Skin of body (tissue), 2 donors: ENCODE results near the gene KRTAP13-4. TPM values are rescaled to one million over a fixed set of nuclear protein-coding genes. Genes with fewer than 3 reads are reported as not detected.

Source experiments
- DNase-seq: peaks from one replicate; lab custom pipeline; 2025; lab: John Stamatoyannopoulos, UW
- total RNA-seq: library from RNA; depleted of rRNA; stranded (reverse); fragments of >200 nt; gene quantifications from one replicate; pipeline ENCODE4 v1.2.3, GENCODE V29; 2014

KRTAP13-4 gene, protein sequence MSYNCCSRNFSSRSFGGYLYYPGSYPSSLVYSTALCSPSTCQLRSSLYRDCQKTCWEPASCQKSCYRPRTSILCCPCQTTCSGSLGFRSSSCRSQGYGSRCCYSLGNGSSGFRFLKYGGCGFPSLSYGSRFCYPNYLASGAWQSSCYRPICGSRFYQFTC
- not detected for total RNA-seq

DNA sequence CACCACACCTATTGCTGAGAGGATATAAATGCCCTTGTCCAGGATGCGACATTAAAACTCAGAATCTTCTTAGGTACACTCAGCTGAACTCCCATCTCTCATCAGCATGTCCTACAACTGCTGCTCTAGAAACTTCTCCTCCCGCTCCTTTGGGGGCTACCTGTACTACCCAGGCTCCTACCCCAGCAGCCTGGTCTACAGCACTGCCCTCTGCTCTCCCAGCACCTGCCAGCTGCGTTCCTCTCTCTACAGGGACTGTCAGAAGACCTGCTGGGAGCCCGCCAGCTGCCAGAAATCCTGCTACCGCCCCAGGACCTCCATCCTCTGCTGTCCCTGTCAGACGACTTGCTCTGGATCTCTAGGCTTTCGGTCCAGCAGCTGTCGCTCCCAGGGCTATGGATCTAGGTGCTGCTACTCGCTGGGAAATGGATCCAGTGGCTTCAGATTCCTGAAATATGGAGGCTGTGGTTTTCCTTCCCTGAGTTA is at the start of gene KRTAP13-4:
Gene KRTAP13-4, plus strand, starts transcription at position 51 of the 486 bp plus-strand sequence. Its CDS starts 56 bp downstream, at position 107.
- no peak for DNase-seq

DNA sequence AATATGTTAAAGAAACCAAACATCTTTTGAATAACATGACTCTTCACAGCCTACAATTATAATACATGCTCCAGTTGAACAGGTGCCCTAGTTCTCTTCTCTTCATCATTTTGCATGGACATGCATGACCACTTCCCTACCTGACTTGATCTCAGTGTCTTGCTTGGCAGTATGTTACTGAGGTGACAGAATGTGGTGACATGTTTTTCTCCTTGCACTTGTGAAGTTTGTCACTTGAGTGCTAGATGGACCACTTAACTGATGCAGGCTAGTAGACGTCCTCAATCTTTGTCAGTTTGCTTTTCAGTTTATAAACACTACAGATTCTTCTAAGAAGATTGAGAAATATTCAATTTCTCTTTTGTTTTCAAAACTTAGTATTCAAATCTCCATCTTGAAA is 47.8 kb upstream of the KRTAP13-4 start:
- DNase-seq: no peak

DNA sequence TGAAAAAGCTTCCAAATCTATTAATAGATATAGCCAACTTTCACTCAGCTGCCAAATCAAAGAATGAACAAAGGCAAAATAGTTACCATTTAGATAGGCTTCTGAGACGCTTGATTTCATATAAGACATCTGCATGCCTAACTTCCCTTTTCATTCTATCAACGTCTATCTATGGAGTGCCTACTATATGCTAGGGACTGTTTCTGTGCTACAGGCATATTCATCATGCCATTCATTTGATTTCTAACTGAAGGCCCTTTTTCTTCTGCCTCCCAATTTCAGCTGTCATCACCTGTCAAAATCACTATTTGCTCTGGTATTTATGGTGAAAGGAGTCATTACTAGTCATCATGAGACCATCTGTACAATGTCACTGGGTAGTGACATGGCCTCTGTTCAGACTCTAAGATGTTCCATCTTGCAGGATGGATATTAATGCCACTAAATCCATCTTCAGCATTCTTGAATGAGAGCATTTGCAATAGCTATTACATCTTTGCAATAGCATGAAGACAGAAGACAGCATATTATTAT is 38.5 kb upstream of the KRTAP13-4 start:
- DNase-seq: no peak

DNA sequence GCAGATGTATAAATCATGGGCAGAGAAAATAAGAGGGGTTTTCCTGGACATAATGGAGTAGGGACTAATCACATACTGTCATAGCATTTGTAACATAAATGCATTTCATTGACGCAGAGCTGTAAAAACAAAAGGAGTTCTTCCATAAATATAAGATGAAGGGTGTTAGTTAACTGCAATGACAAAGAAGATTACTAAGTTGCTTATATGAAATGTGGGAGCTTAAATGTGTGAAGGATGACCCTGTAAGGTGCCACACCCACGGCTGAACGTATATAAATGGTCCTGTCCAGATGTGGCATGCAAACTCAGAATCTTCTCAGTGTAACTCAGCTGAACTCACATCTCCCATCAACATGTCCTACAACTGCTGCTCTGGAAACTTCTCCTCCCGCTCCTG is 34.3 kb upstream of the KRTAP13-4 start, which contains the start of gene KRTAP13-1:
Gene KRTAP13-1, plus strand, starts transcription at position 301 of the 400 bp plus-strand sequence. Its CDS starts 56 bp downstream, at position 357.
- DNase-seq: no peak

DNA sequence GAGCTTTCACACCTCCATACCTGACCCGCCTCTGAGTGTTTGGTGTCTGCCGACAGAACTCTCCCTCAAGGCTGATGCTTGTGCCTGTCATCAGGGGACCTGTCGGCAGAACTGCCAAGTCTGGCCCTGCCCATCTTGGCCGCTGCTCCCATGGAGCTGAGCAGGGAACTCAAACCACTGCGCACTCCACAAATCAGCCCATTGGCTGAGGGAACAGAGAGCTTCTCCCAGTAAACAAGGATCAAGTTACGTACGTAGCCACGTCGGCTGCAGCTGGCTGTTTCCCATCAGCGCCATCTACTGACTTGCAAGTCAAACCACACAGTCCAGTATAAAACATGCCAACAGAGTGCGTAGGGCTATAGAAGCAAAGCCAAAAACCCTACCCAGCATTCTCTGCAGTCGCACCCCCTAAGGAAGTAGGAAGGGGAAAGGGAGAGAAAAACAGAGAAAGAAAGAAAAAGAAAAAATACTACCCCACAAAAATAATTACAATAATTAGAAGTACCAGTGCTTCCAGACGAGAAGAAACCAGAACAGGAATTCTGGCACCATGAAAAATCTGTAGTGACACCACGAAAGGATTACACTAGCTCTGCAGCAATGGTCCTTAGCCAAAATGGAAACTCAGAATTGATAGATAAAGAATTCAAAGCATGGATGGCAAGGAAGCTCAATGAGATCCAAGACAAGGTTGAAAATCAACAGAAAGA is 21.1 kb upstream of the KRTAP13-4 start:
- no peak for DNase-seq

DNA sequence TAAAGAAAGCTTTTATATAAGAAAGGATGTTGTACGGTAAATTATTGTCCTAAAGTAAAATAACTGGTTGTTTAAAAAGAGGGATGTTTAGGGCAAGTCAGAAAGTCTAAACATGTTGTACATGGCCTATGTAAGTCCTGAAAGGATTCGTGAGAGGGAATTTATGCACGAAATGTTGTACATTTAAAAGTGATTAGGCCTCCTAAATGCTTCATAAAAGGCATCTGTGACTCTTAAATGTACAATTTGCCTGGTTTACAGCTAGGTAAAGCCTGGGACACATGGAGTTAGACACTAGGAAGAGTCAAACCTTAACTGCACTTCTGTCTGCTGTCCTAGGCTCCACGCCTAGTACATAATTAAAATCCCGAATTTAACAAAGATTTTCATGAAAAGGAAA is 14.0 kb upstream of the KRTAP13-4 start:
- DNase-seq: no peak

DNA sequence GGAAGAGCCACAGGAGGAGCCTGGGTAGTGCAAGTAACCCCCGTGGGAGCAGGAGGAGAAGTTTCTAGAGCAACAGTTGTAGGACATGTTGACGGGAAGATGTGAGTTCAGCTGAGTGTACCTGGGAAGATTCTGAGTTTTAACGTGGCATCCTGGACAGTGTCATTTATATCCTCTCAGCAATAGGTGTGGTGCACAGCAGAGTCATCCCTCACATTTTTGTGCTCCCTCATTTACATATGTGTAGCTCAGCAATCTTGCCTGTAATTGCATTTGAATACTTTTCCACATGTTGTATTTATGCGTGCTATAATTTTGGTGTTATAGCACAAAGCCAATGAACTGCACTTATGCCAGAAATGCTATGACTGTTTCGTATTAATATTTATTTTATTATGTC is 4.2 kb upstream of the KRTAP13-4 start, which contains the start of gene KRTAP13-3:
Gene KRTAP13-3, minus strand, starts transcription at position 101 of the 400 bp plus-strand sequence. Its CDS starts 14 bp downstream, at position 87.
- DNase-seq: no peak

DNA sequence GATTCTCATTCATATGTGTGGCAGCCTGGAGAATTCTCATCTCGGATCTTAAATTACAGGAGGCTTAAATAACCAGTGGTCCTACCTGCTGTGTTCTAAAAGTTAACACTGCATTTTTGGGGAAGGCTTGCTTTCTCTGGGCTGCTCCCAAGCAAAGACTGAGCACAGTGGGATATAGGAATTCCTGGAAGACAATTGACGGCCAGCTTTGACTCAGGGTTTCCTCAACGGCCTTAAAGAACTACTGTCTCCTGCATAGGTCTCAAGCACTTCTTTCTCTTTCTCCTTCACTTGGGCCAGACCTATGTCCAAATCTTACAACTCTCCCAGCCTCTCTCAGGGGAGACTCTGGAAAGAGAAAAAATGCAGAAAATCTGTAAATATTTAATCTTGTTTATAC is 3.3 kb upstream of the KRTAP13-4 start:
- no peak for DNase-seq

DNA sequence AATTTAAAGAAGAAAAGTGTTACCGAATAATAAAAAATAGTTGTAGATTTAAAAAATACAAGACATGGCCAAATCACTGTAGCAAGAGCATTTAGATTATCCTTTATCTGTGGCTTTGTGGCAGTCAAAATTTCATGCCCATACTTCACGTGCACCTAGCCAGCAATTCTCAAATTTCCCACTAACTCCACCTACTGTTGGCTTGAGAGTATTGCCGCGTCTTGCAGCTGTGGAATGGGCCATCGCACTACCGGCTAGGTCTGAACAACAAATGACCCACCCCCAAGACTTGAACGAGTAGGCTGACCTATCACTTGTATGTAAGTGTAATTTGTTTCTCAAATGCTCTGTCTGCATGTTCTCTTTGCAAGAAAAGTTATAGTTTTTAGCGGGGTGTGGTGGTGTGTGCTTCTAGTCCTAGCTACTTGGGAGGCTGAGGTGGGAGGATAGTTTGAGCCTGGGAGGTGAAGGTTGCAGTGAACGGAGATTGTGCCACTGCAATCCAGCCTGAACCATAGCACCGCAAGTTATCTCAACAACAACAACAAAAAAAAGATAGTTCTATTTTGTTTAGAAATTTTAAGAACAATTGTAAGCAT is 4.1 kb downstream of the KRTAP13-4 start:
- no peak for DNase-seq

DNA sequence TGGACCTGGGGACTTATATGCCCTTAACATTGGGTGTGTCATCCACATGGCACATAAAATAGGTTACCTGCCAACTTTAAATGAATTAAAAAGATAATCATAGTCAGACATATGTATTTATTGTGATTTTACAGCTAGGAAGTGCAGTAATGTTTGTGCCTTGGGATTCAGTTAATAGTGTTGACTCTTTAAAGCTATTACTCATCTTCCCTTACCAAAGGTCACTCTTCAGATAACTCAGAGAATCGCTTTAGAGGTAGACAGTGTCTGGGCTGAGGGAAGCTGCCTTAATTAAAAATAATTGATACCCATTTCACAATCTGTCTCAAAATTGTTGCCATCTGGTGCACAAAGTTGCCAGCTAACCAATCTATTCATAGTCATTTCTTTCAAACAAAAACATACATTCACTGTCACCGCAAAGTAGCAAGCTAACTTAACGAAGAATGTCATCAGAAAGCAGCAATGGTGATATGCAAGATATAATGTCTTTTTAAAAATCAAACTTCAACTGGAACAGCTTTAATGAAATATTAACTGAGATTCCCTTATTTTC is 7.1 kb downstream of the KRTAP13-4 start:
- no peak for DNase-seq

DNA sequence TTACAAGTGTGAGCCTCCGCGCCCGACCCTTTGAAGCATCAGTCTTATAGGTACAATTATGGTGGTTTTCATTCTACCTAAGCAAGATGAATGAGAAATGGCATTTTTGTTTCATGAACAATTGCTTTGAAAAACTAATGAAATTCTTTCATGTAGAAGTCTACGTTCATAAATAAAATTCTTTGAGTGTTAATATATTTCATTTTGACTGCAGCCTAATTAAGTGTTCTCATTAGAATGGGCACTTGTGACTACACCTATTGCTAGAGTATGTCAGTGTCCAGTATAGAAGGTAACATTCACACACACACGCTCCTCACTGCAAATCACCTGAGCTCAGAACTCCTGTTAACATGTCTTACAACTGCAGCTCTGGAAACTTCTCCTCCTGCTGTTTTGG is 10.0 kb downstream of the KRTAP13-4 start, which contains the start of gene KRTAP15-1:
Gene KRTAP15-1, plus strand, starts transcription at position 301 of the 400 bp plus-strand sequence. Its CDS starts 53 bp downstream, at position 354.
- no peak for DNase-seq

DNA sequence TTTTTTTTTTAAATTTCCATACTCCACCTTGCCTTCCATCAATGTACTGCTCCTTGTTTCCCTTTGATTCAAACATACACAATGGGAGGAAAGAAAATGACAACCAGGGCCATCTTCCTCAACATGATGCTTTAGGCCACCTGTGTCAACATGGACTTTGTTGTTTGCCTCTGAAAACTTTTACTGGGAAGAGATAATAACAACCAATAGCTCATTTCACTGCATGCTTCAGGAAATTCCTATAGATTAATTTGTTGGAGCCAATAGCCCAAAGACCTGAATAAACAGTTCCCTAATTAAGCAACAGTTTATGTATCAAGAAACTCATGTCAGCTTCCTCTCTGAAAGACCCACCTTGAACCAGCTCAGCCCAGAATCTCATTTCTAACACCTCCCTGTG is 13.2 kb downstream of the KRTAP13-4 start:
- DNase-seq: no peak

DNA sequence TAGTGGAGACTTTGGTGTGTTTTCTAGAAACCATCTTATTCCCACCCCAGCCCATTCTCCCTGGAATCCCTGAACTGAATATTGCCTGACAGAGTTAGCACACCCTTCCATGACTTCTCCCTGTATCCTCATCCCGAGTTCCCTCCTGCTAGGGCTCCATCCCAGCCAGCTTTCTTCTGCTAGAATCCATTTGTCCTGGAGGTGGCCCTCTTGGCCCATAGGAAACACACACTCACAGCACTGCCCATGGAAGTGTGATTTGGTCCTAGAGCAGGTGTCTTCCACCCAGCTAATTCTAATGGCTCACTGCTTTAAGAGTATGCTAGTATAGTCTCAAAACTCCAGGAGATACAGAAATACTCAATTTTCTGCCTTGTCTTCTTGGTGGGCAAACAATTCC is 14.2 kb downstream of the KRTAP13-4 start:
- no peak for DNase-seq

DNA sequence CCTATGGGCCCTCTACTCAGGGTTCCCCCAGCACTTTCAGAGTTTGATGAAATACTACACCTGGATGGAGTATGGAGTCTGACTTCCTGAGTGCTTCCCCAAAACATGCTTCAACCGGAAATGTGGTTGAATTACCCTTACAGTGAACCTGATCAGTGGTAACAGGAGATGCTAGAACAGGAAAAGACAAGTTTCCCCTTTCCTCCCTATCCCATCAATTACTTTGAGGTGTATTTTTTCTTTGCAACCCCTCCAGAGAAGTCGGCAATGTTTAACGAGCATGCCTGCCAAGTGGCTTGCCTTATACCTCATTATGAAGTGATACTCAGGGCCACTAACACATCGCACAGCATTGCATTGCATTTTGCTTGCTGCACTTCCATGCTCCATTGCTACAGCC is 17.0 kb downstream of the KRTAP13-4 start:
- no peak for DNase-seq

DNA sequence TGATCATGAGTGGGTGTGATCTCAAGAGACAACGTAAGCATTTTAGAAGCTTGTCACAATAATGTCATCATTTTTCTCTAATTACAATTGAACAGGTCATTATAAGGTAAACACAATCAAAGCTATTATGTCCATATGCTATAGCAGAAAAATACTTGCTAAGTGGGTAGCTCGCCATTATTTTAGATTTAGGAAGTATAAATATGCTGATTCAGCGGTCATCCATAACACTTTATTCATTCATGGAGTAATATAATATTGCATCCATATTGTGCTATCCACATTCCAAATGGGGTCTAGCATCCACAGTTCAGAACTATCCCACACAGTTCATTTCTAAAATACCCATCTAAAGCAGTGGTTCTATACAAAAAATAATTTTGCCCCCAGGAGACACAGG is 18.5 kb downstream of the KRTAP13-4 start:
- DNase-seq: no peak

DNA sequence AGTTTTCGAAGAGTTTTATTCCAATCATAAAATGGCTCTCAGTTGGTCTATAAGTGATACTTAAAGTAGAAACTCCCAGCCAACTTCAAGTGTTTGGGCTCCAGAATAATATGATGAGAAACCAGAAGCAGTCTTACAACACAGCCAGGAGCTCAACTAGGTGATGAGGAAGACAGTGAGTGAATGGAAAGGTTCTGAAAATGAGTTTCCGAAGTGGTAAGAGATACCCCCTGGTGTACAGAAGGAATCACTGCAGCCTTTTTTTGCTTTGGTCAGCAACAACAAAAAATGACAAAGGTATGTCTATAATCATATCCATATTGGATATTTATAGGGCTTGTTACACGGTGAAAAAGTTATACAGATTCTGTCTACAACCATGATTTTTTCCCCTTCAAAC is 33.7 kb downstream of the KRTAP13-4 start:
- no peak for DNase-seq

DNA sequence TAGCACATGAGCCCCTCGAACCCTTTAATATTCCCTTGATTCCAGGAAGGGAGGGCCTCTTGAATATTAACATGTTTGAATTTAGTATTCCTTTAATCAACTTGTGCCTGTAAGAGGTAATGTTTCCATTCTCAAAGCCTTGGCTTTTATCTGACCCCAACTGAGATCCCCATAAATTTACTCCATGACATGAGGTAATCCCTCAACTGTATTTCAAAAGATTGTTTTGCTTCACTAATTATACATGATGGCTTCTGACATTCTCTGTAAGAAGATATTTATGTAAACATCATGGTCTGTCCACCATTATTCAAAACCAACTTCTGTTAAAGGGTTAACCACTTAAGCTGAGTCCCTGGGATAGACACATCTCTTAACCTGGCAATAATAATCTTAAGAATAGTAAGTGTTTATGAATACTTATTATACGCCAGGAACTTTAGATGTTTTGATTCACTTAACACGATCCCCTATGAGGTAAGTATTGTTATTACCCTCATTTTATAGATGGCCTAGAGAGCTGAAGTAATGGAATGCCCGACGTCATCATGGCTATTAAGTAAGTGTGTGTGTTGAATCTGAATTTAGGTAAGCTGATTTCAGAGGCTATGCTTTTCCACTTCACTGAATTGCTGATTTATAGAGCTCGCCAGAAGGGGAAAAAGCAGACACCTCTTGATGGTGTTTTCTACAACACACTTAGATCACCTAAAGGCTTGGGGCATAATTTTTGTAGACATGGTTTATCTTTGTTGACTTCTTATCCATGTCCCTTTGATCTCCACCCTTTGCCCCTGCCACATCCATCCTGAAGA is 39.1 kb downstream of the KRTAP13-4 start:
- no peak for DNase-seq

DNA sequence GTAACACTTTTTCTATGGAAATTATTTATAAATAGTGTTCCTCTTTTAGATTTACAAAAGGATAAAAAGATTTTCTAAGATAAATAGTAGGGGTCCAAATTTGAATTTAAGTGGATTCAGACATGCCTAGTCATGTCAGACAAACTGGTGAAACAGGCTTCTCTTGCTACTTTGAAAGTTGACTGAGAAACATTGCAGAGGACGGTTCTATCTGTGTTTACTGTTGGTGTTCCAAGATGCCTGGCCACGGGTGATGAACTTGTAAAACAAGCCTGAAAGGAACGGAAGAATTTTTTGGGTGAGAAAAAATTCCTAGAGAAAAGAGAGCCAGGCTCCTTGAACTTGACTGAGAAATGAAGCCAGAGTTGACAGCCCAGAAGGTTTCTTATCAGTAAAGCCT is 48.0 kb downstream of the KRTAP13-4 start:
- no peak for DNase-seq

DNA sequence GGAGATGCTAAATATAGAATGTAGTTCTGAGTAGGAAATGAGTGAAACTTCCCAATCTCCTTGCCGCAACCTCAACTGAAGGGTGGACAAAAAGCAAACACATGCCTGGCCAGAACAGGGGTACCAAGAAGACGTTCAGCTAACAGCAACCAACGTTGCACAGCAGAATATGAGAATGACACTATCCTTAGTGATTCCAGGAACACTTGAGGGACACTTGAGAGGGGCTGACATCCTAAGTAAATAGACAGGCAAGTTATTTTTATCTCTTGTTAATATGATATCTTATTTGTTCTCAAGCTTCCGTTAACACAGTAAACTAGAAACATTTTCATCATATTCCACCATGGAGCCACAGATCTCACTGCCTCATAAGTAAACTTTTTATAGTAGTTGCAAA is 49.2 kb downstream of the KRTAP13-4 start:
- no peak for DNase-seq

DNA sequence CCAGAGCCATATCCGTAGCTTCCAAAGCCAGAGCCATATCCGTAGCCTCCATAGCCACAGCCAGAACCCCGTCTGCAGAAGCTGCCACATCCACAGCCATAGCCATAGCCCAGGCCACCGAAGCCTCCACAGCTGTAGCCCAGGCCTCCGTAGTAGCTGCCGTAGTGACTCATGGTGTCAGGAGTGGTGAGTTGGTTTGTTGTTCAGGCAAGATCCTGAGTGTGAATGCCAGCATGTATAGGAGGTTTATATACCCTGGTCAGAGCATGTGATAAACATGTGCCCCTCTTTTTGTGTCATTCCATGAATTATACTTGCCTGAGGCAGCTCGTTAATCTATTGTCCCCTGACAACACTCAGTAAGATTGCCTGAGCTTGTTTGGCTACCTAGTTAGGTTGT is 50.1 kb downstream of the KRTAP13-4 start, which contains the start of gene KRTAP19-1:
Gene KRTAP19-1, minus strand, starts transcription at position 223 of the 400 bp plus-strand sequence. Its CDS starts 50 bp downstream, at position 173.
- DNase-seq: no peak
